ENCODE data around the gene XK. TPM values are rescaled to one million over a fixed set of nuclear protein-coding genes. Genes with fewer than 3 reads are reported as not detected.

The XK gene
- total RNA-seq, 1 donor from 2014 or later = 0.11 TPM

DNA sequence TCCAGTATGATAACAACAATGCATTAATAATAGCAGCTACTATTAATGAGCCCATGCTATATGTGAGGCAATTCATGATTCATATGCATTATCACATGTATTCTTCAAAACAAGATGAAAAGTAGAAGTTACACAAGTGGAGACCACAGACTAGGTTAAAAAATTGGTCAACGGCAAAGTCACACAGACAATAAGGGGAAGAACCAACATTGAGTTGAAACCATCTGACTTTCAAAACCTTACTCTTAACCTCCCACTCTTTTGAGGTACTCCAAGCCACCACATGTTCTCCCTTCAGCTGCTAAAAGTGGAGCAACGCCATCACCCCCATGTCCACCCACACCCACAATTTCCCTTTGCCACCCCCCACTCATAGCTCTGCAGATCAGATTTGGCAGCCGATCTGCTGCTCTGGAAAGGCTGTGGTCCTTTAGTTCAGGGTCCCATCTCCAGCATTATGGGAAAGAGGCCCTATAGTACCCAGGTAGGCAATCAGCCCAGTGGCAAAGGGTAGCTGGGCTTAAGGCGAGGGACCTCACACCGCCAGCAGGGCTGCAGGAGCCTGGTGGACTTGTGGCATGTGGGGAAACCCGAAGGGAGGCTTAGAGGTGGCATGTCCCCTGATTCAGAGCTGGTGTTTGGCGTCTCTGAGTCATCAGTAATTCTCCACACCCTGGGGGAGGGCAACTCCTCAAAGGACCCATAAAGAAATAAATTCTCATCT is 60.8 kb downstream of the XK start:
- peak overlapping the region; percentile 92 for H3K27ac Mint-ChIP-seq
- no peaks in the 10 kb centered on the region for H3K27me3 Mint-ChIP-seq
- ATAC-seq (ENCODE audit: low read depth) (peak; percentile 72), DNase-seq (no peak)
- no peaks in the 10 kb centered on the region for H3K36me3 Mint-ChIP-seq (ENCODE audit: low read depth)
- intact Hi-C loops (cut with micrococcal nuclease) = loop anchor here (1.0 to 5.0 kb wide), 4 partner anchors 9 to 581 kb away; partner anchors contain the start of gene RPGR
- no peaks in the 10 kb centered on the region for H3K9me3 Mint-ChIP-seq
- POLR2A ChIA-PET = interaction anchor here (1.1 to 4.0 kb wide), 12 partner anchors 9 to 101 kb away, joined by 3 to 83 read pairs (median 16); partner anchors contain the start of genes CYBB and DYNLT3
- H3K4me3 Mint-ChIP-seq = peak overlapping the region; percentile 63
- CTCF ChIA-PET = interaction anchor here (0.5 to 4.7 kb wide), 13 partner anchors 9 to 564 kb away, joined by 3 to 208 read pairs (median 7); partner anchors contain the start of gene CYBB
- TF ChIP-seq CTCF (IDR thresholded peaks at IDR 0.05) = no peak
- H3K4me1 Mint-ChIP-seq = peaks cover 29% of the 10 kb centered on the region

DNA sequence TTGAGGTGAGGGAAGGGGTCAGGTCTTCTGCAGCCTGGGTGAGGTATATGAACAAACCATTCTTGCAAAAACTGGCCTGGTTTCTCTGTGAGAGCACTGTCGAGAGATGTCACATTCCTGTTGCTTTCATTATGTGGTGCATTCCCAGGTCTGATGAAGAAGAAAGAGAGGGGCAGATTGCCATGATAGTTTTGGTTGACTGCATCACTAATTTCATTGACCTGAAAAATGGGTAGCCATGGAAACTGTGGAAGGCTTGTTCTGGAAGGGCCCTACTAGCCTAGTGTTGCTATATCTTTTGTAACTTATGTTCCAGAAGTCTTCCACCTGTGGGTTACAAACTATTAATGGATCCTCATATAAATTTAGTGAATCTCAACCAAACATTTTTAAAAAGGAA is 61.4 kb downstream of the XK start:
- H3K27ac Mint-ChIP-seq = peak overlapping the region; percentile 92
- H3K9me3 Mint-ChIP-seq = no peaks in the 10 kb centered on the region
- POLR2A ChIA-PET = interaction anchor here (1.1 to 4.0 kb wide), 11 partner anchors 9 to 101 kb away, joined by 3 to 83 read pairs (median 20); partner anchors contain the start of genes CYBB and DYNLT3
- ATAC-seq (ENCODE audit: low read depth) (no peak), DNase-seq (no peak)
- intact Hi-C loops (cut with micrococcal nuclease) = loop anchor here (1.0 to 5.0 kb wide), 4 partner anchors 8 to 580 kb away; partner anchors contain the start of gene RPGR
- H3K4me1 Mint-ChIP-seq = peaks cover 35% of the 10 kb centered on the region
- no peaks in the 10 kb centered on the region for H3K27me3 Mint-ChIP-seq
- no peak for TF ChIP-seq CTCF (IDR thresholded peaks at IDR 0.05)
- H3K36me3 Mint-ChIP-seq (ENCODE audit: low read depth) = no peaks in the 10 kb centered on the region
- H3K4me3 Mint-ChIP-seq = peak overlapping the region; percentile 63
- CTCF ChIA-PET = interaction anchor here (0.9 to 4.7 kb wide), 9 partner anchors 9 to 78 kb away, joined by 3 to 208 read pairs (median 17); partner anchors contain the start of gene CYBB

- no peak for TF ChIP-seq CTCF (IDR thresholded peaks at IDR 0.05)
- intact Hi-C loops (cut with micrococcal nuclease) = no loop called here
- Mint-ChIP-seq H3K27me3 (no peaks in the 10 kb centered on the region), H3K4me1 (peaks cover 24% of the 10 kb centered on the region), H3K4me3 (no peak overlapping the region), H3K36me3 (ENCODE audit: low read depth) (no peaks in the 10 kb centered on the region), H3K27ac (no peak overlapping the region), H3K9me3 (no peaks in the 10 kb centered on the region)
- ChIA-PET CTCF (interaction anchor here (0.7 kb wide), 1 partner anchor 570 kb away, joined by 4 read pairs; no protein-coding TSS in a partner anchor), POLR2A (interaction anchor here (0.8 to 4.3 kb wide), 5 partner anchors 9 to 65 kb away, joined by 3 to 38 read pairs (median 10); partner anchors contain the start of gene CYBB)
- DNase-seq (no peak), ATAC-seq (ENCODE audit: low read depth) (no peak)
Measured at GRCh38 chrX:37752281-37752680, 66.7 kb downstream of the XK start.

DNA sequence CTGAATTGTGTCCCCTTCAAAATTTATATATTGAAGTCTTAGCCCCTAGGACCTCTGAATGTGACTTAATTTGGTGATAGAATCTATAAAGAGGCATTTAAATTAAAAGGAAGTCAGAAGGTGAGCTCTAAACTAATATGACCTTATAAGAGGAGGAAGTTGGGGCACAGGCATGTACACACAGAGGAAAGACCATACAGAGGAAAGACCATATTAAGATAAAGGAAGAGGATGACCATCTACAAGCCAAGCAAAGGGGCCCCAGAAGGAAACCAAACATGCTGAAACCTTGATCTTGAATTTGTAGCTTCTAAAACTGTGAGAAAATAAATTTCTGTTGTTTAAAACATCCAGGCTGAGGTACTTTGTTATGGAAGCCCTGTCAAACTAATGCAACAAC is 67.3 kb downstream of the XK start:
- no peak overlapping the region for H3K4me3 Mint-ChIP-seq
- ChIA-PET CTCF (no interaction called here), POLR2A (interaction anchor here (0.7 to 4.3 kb wide), 6 partner anchors 9 to 65 kb away, joined by 3 to 38 read pairs (median 8); partner anchors contain the start of gene CYBB)
- peaks cover 26% of the 10 kb centered on the region for H3K4me1 Mint-ChIP-seq
- H3K27me3 Mint-ChIP-seq = no peaks in the 10 kb centered on the region
- no peaks in the 10 kb centered on the region for H3K9me3 Mint-ChIP-seq
- DNase-seq = no peak
- intact Hi-C loops (cut with micrococcal nuclease) = no loop called here
- TF ChIP-seq CTCF (IDR thresholded peaks at IDR 0.05) = no peak
- ATAC-seq (ENCODE audit: low read depth) = no peak
- H3K27ac Mint-ChIP-seq = no peak overlapping the region
- no peaks in the 10 kb centered on the region for H3K36me3 Mint-ChIP-seq (ENCODE audit: low read depth)

GRCh38 chrX:37753384-37753783 is 67.8 kb downstream of the XK start:
- CTCF ChIA-PET = no interaction called here
- intact Hi-C loops (cut with micrococcal nuclease) = no loop called here
- no peaks in the 10 kb centered on the region for H3K36me3 Mint-ChIP-seq (ENCODE audit: low read depth)

More at GRCh38 chrX:37753384-37753783, 67.8 kb downstream of the XK start:
- no peak for TF ChIP-seq CTCF (IDR thresholded peaks at IDR 0.05)
- H3K9me3 Mint-ChIP-seq = no peaks in the 10 kb centered on the region
- ATAC-seq (ENCODE audit: low read depth) (no peak), DNase-seq (no peak)
- POLR2A ChIA-PET = interaction anchor here (0.7 to 4.3 kb wide), 5 partner anchors 10 to 64 kb away, joined by 3 to 38 read pairs (median 10); partner anchors contain the start of gene CYBB
- H3K4me1 Mint-ChIP-seq = peaks cover 28% of the 10 kb centered on the region
- no peak overlapping the region for H3K27ac Mint-ChIP-seq
- no peak overlapping the region for H3K4me3 Mint-ChIP-seq
- H3K27me3 Mint-ChIP-seq = no peaks in the 10 kb centered on the region
